Trophoblast cell (in vitro differentiated cells and primary cell): ENCODE measurements around the gene ZNF524.

Experiments
- DNase-seq, 2 donors: peaks; one replicate each; pipeline ENCODE4 v3.0.0-alpha.2; 2016
- H2AFZ ChIP-seq: 2 replicates; pipeline ENCODE4 v1.6.1; 2013; ENCODE audit warnings: low read length, moderate library complexity, mild to moderate bottlenecking; ENCODE audit not compliant: insufficient read depth, poor library complexity
- H2AK5ac ChIP-seq: 2 replicates; pipeline ENCODE4 v1.6.1; 2013; ENCODE audit warnings: mild to moderate bottlenecking, low read length
- H2BK120ac ChIP-seq: 2 replicates; pipeline ENCODE4 v1.6.1; 2013; ENCODE audit warnings: low read length, mild to moderate bottlenecking, moderate library complexity; ENCODE audit not compliant: insufficient read depth, poor library complexity
- H2BK12ac ChIP-seq: 2 replicates; pipeline ENCODE4 v1.6.1; 2013; ENCODE audit warnings: mild to moderate bottlenecking, low read length, moderate library complexity
- H2BK5ac ChIP-seq: 2 replicates; pipeline ENCODE4 v1.6.1; 2013; ENCODE audit warnings: low read length, low read depth, moderate library complexity, mild to moderate bottlenecking; ENCODE audit not compliant: poor library complexity
- H3K14ac ChIP-seq: 2 replicates; pipeline ENCODE4 v1.6.1; 2013; ENCODE audit warnings: mild to moderate bottlenecking, low read length
- H3K18ac ChIP-seq: 2 replicates; pipeline ENCODE4 v1.6.1; 2013; ENCODE audit warnings: mild to moderate bottlenecking, low read length
- H3K23ac ChIP-seq: 2 replicates; pipeline ENCODE4 v1.6.1; 2013; ENCODE audit warnings: low read length
- H3K27ac ChIP-seq: 2 replicates; pipeline ENCODE4 v1.5.1; 2013; ENCODE audit warnings: low read depth, mild to moderate bottlenecking, inconsistent platforms, low read length, moderate library complexity
- H3K27me3 ChIP-seq: 2 replicates; pipeline ENCODE4 v1.6.1; 2013; ENCODE audit warnings: inconsistent platforms, mild to moderate bottlenecking, low read length, moderate library complexity; ENCODE audit not compliant: insufficient read depth
- H3K36me3 ChIP-seq, 2 experiments: 1 replicate in 1 of 2; 2 replicates in 1 of 2; pipeline ENCODE4 v1.6.1; 2013; ENCODE audit warnings: low read length in 2 of 2, mild to moderate bottlenecking in 2 of 2, moderate library complexity in 1 of 2; ENCODE audit not compliant: insufficient read depth in 2 of 2, control insufficient read depth in 1 of 2
- H3K4ac ChIP-seq: 2 replicates; pipeline ENCODE4 v1.6.1; 2013; ENCODE audit warnings: low read depth, mild to moderate bottlenecking, low read length, moderate library complexity
- H3K4me1 ChIP-seq, 2 experiments: 1 replicate in 1 of 2; 2 replicates in 1 of 2; pipeline ENCODE4 v1.6.1; 2013; ENCODE audit warnings: low read length in 2 of 2, mild to moderate bottlenecking in 2 of 2, moderate library complexity in 1 of 2; ENCODE audit not compliant: insufficient read depth in 2 of 2, control insufficient read depth in 1 of 2
- H3K4me2 ChIP-seq: 2 replicates; pipeline ENCODE4 v1.6.1; 2013; ENCODE audit warnings: inconsistent platforms, mild to moderate bottlenecking, low read length, moderate library complexity
- H3K4me3 ChIP-seq: 2 replicates; pipeline ENCODE4 v1.5.1; 2013; ENCODE audit warnings: mild to moderate bottlenecking, low read depth, low read length, inconsistent platforms
- H3K79me1 ChIP-seq: one replicate; pipeline ENCODE4 v1.6.1; 2013; ENCODE audit warnings: low read length
- H3K79me2 ChIP-seq: 2 replicates; pipeline ENCODE4 v1.6.1; 2013; ENCODE audit warnings: low read length, mild to moderate bottlenecking; ENCODE audit not compliant: control insufficient read depth, insufficient read depth, poor library complexity
- H3K9ac ChIP-seq: 2 replicates; pipeline ENCODE4 v1.6.1; 2013; ENCODE audit warnings: mild to moderate bottlenecking, low read length
- H3K9me3 ChIP-seq: 2 replicates; pipeline ENCODE4 v1.6.1; 2013; ENCODE audit warnings: low read depth, mild to moderate bottlenecking, control low read depth, inconsistent platforms, low read length; ENCODE audit not compliant: insufficient read depth
- H4K12ac ChIP-seq: 2 replicates; pipeline ENCODE4 v1.6.1; 2013; ENCODE audit warnings: low read depth, mild to moderate bottlenecking, low read length, moderate library complexity
- H4K8ac ChIP-seq: 2 replicates; pipeline ENCODE4 v1.6.1; 2013; ENCODE audit warnings: low read depth, mild to moderate bottlenecking, low read length, moderate library complexity
- H4K91ac ChIP-seq: one replicate; pipeline ENCODE4 v1.6.1; 2013; ENCODE audit warnings: low read depth, mild to moderate bottlenecking, low read length, moderate library complexity
- WGBS: extraction: QIAGEN DNeasy Blood & Tissue Kit; methylation state at CpG from one replicate; pipeline ENCODE4 v1.1.7; 2013; ENCODE audit warnings: missing lambda C conversion rate; ENCODE audit not compliant: insufficient read length, insufficient coverage; ENCODE audit errors: extremely low coverage; 5-methylcytosine and 5-hydroxymethylcytosine counted together

The ZNF524 gene

DNA sequence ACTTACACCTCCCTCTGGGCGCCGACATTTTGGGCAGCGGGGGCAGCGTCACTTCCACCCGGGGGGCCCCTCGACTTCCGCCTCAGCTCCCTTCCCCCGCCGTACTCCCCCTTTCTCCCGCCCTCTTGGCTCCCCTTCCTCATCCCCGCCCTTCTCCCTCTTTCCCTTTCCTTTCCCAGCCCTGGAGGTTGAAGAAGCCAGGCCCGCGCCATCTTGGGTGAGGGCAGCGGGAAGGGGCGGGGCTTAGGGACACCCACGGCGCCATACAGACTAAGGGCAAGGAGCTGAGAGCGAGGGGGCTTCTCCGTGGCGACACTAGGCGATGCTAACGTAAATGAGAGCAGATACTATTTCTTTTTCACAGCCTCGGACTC, 633 bp upstream of the ZNF524 start, which contains the start of gene FIZ1:
TSS of gene FIZ1 (minus strand) at position 50 of the 374 bp plus-strand sequence. CDS start 1,652 bp downstream, outside the sequence.
- H3K18ac ChIP-seq: peak within 1 kb of the TSS; percentile 96
- H4K8ac ChIP-seq: peak within 1 kb of the TSS; percentile 97
- peak within 1 kb of the TSS; percentile 4 for H2BK12ac ChIP-seq
- peak within 1 kb of the TSS; percentile 95 for H3K27ac ChIP-seq
- H3K4me1 ChIP-seq: peaks cover 9% of the 10 kb centered on the region in 2 experiments
- H3K79me1 ChIP-seq: peaks cover 17% of the 10 kb centered on the region
- H3K79me2 ChIP-seq: peaks cover 6% of the 10 kb centered on the region
- peak within 1 kb of the TSS; percentile 94 for H3K14ac ChIP-seq
- H3K4ac ChIP-seq: peak within 1 kb of the TSS; percentile 77
- peaks cover 18 to 26% of the 10 kb centered on the region in 2 experiments for H3K36me3 ChIP-seq
- H4K91ac ChIP-seq: peak within 1 kb of the TSS; percentile 98
- peak within 1 kb of the TSS; percentile 91 for H2BK120ac ChIP-seq
- peak within 1 kb of the TSS; percentile 88 for H4K12ac ChIP-seq
- peak within 1 kb of the TSS; percentile 84 for H3K4me3 ChIP-seq
- peak within 1 kb of the TSS; percentile 82 for H2AFZ ChIP-seq
- WGBS: no CpG with 5 or more reads among the region's 23 CpGs
- peaks cover 3% of the 10 kb centered on the region for H3K9me3 ChIP-seq
- no peaks in the 10 kb centered on the region for H3K27me3 ChIP-seq
- peak within 1 kb of the TSS; percentile 95 for H2BK5ac ChIP-seq
- peak within 1 kb of the TSS; percentile 86 for H3K4me2 ChIP-seq
- no peak within 1 kb of the TSS for H3K23ac ChIP-seq
- peak within 1 kb of the TSS; percentile 93 for H3K9ac ChIP-seq
- DNase-seq: peak; percentile 95 to 96
- peak within 1 kb of the TSS; percentile 70 for H2AK5ac ChIP-seq

DNA sequence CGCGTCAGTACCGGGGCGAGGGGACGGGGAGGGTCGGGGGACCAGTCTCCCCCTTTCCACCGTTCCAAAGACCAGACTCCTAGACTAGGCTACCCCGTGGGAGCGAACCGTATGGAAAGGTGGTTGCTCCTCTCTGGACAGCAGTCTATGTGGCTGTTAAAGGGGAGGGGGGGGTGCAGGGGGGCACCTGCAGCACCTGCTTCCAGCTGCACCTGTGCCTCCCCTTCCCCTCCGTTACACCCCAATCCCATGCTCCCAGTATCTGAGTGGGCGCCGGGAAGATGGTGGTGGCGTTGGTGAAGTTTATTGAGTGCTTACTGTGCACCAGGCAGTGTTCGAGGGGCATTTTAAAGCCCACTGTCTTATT, 557 bp downstream of the ZNF524 start:
- Histone ChIP-seq H2BK5ac (no peak overlapping the region), H3K23ac (no peak overlapping the region), H2BK12ac (no peak overlapping the region), H3K4me3 (peak overlapping the region; percentile 84), H3K9me3 (peaks cover 3% of the 10 kb centered on the region), H3K4me1 (peaks cover 9% of the 10 kb centered on the region in 2 experiments), H4K8ac (peak overlapping the region; percentile 47), H2AK5ac (peak overlapping the region; percentile 28), H3K36me3 (peaks cover 15% of the 10 kb centered on the region in 2 experiments), H3K9ac (peak overlapping the region; percentile 43), H4K12ac (peak overlapping the region; percentile 40), H3K4me2 (peak overlapping the region; percentile 86), H3K18ac (no peak overlapping the region), H2AFZ (peak overlapping the region; percentile 0), H4K91ac (peak overlapping the region; percentile 98), H3K14ac (peak overlapping the region; percentile 43), H3K27me3 (no peaks in the 10 kb centered on the region), H3K79me1 (peaks cover 26% of the 10 kb centered on the region), H2BK120ac (peak overlapping the region; percentile 15), H3K79me2 (peaks cover 9% of the 10 kb centered on the region), H3K27ac (peak overlapping the region; percentile 51), H3K4ac (no peak overlapping the region)
- WGBS: no CpG with 5 or more reads among the region's 15 CpGs
- DNase-seq: no peak

- Histone ChIP-seq H2AK5ac (peak overlapping the region; percentile 15), H4K8ac (peak overlapping the region; percentile 47), H3K79me1 (peaks cover 30% of the 10 kb centered on the region), H3K27ac (peak overlapping the region; percentile 51), H3K4me2 (peak overlapping the region; percentile 86), H3K23ac (no peak overlapping the region), H3K9ac (no peak overlapping the region), H3K27me3 (no peaks in the 10 kb centered on the region), H3K9me3 (peaks cover 3% of the 10 kb centered on the region), H2BK12ac (no peak overlapping the region), H2AFZ (no peak overlapping the region), H4K91ac (peak overlapping the region; percentile 98), H3K14ac (peak overlapping the region; percentile 21), H3K18ac (no peak overlapping the region), H3K36me3 (peaks cover 11 to 12% of the 10 kb centered on the region in 2 experiments), H2BK5ac (peak overlapping the region; percentile 3), H3K4me1 (peaks cover 9% of the 10 kb centered on the region in 2 experiments), H3K4me3 (no peak overlapping the region), H2BK120ac (peak overlapping the region; percentile 49), H3K79me2 (peaks cover 11% of the 10 kb centered on the region), H3K4ac (no peak overlapping the region), H4K12ac (peak overlapping the region; percentile 40)
- DNase-seq: peak in 1 of 2 donors; percentile 29
- no CpG with 5 or more reads among the region's 4 CpGs for WGBS
Observed at GRCh38 chr19:55601084-55601483, 996 bp downstream of the ZNF524 start.

DNA sequence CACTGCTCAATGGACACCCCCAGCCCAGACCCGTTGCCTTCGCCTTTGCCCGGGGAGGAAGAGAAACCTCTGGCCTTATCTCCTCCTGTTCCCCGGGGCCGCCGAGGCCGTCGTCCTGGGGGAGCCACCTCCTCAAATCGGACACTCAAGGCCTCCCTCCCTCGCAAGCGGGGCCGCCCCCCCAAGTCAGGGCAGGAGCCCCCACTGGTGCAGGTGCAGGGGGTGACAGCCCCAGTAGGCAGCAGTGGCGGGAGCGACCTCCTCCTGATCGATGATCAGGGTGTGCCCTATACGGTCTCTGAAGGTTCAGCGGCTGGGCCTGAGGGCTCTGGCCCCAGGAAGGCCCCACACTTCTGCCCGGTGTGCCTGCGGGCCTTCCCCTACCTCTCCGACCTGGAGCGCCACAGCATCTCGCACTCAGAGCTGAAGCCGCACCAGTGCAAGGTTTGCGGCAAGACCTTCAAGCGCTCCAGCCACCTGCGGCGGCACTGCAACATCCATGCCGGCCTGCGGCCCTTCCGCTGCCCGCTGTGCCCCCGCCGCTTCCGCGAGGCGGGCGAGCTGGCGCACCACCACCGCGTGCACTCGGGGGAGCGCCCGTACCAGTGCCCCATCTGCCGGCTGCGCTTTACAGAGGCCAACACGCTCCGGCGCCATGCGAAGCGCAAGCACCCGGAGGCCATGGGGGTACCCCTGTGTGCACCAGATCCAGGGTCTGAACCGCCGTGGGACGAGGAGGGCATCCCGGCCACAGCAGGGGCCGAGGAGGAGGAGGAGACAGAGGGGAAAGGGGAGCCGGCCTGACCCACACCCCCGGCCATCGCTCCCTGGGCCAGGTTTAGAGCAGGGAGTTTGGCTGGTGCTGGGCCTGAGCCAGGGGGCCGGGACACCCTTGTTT, 2.3 kb downstream of the ZNF524 start:
- peaks cover 14% of the 10 kb centered on the region in 2 experiments for H3K4me1 ChIP-seq
- no peaks in the 10 kb centered on the region for H3K27me3 ChIP-seq
- H3K79me1 ChIP-seq: peaks cover 30% of the 10 kb centered on the region
- H2BK5ac ChIP-seq: peak overlapping the region; percentile 24
- no peak overlapping the region for H3K9ac ChIP-seq
- H3K36me3 ChIP-seq: peaks cover 4 to 6% of the 10 kb centered on the region in 2 experiments
- no peak overlapping the region for H2AFZ ChIP-seq
- peak overlapping the region; percentile 49 for H2BK120ac ChIP-seq
- peak overlapping the region; percentile 31 for H2BK12ac ChIP-seq
- no peak overlapping the region for H3K4me2 ChIP-seq
- no peak overlapping the region for H3K4me3 ChIP-seq
- H3K18ac ChIP-seq: no peak overlapping the region
- no peak overlapping the region for H3K23ac ChIP-seq
- no CpG with 5 or more reads among the region's 60 CpGs for WGBS
- no peaks in the 10 kb centered on the region for H3K9me3 ChIP-seq
- peaks cover 11% of the 10 kb centered on the region for H3K79me2 ChIP-seq
- peak overlapping the region; percentile 51 for H2AK5ac ChIP-seq
- no peak overlapping the region for H3K14ac ChIP-seq
- no peak overlapping the region for H4K12ac ChIP-seq
- peak overlapping the region; percentile 98 for H4K91ac ChIP-seq
- DNase-seq: no peak
- no peak overlapping the region for H3K27ac ChIP-seq
- peak overlapping the region; percentile 44 for H3K4ac ChIP-seq
- no peak overlapping the region for H4K8ac ChIP-seq
